HEK293 (cell line): ENCODE data around the gene TRPV2.

ENCODE experiments used
- CTCF ChIA-PET: fragments of 350-600 bp; formaldehyde crosslinking; extraction: SDS; loops from one replicate; lab custom pipeline; 2021; ENCODE audit warnings: antibody characterized with exemption; lab: Yijun Ruan, JAX
- POLR2A ChIA-PET: fragments of 300-600 bp; formaldehyde crosslinking; extraction: SDS; loops from one replicate; lab custom pipeline; 2020; ENCODE audit warnings: antibody characterized with exemption, inconsistent platforms; lab: Yijun Ruan, JAX
- H3K27ac ChIP-seq: fragments of 200-500 bp; sonication (Bioruptor generic); 2 replicates; pipeline ENCODE4 v1.5.1; 2014; ENCODE audit warnings: low read depth, low read length, control low read depth, inconsistent platforms; ENCODE audit errors: extremely low read depth
- H3K36me3 ChIP-seq, 2 experiments: fragments of 200-500 bp in 1 of 2; sonication (Bioruptor generic) in 1 of 2; 1 replicate in 1 of 2; 2 replicates in 1 of 2; pipeline ENCODE4 v1.5.1; 2014 to 2017; ENCODE audit warnings: inconsistent platforms in 2 of 2, low read length in 2 of 2; ENCODE audit not compliant: control insufficient read depth in 2 of 2, insufficient read depth in 1 of 2
- H3K4me1 ChIP-seq: fragments of 200-500 bp; sonication (Bioruptor generic); 2 replicates; pipeline ENCODE4 v1.5.1; 2014; ENCODE audit warnings: mild to moderate bottlenecking, low read length, inconsistent platforms; ENCODE audit not compliant: control insufficient read depth, insufficient read depth
- H3K4me3 ChIP-seq: 2 replicates; pipeline ENCODE4 v1.5.1; 2011; ENCODE audit warnings: low read depth, mild to moderate bottlenecking, control low read depth, low read length, moderate library complexity
- H3K9me3 ChIP-seq: fragments of 200-500 bp; sonication (Bioruptor generic); 2 replicates; pipeline ENCODE4 v1.5.1; 2014; ENCODE audit warnings: low read depth, low read length, inconsistent platforms; ENCODE audit not compliant: control insufficient read depth, insufficient read depth
- EGR2 ChIP-seq: fragments of 450-650 bp; formaldehyde crosslinking; IDR thresholded peaks from 2 replicates; pipeline ENCODE4 v1.5.1; 2016; ENCODE audit warnings: low read depth, missing biosample characterization, missing genetic modification characterization
- GLIS2 ChIP-seq: fragments of 450-650 bp; formaldehyde crosslinking; IDR thresholded peaks from 2 replicates; pipeline ENCODE4 v1.5.1; 2016; ENCODE audit warnings: missing biosample characterization, missing genetic modification characterization
- IKZF3 ChIP-seq: fragments of 450-650 bp; IDR thresholded peaks from 2 replicates; pipeline ENCODE4 v1.5.0; 2018; ENCODE audit warnings: missing biosample characterization, mild to moderate bottlenecking, missing genetic modification characterization, moderate library complexity
- KLF10 ChIP-seq: fragments of 450-650 bp; IDR thresholded peaks from 2 replicates; pipeline ENCODE4 v1.5.1; 2018; ENCODE audit warnings: missing biosample characterization, mild to moderate bottlenecking, missing genetic modification characterization
- KLF9 ChIP-seq: fragments of 450-650 bp; formaldehyde crosslinking; IDR thresholded peaks from 2 replicates; pipeline ENCODE4 v1.5.1; 2016; ENCODE audit warnings: missing biosample characterization, missing genetic modification characterization, low read depth
- SALL2 ChIP-seq: fragments of 450-650 bp; formaldehyde crosslinking; IDR thresholded peaks from 2 replicates; pipeline ENCODE4 v1.5.0; 2017; ENCODE audit warnings: missing biosample characterization, mild to moderate bottlenecking, missing genetic modification characterization, borderline replicate concordance
- ZBTB7A ChIP-seq: fragments of 450-650 bp; formaldehyde crosslinking; IDR thresholded peaks from 2 replicates; pipeline ENCODE4 v1.5.1; 2016; ENCODE audit warnings: low read depth, missing biosample characterization, missing genetic modification characterization
- ZFHX2 ChIP-seq: fragments of 450-650 bp; formaldehyde crosslinking; conservative IDR thresholded peaks from 2 replicates; pipeline ENCODE4 v1.5.1; 2016; ENCODE audit warnings: missing biosample characterization, missing genetic modification characterization
- ZFP69B ChIP-seq: fragments of 450-650 bp; formaldehyde crosslinking; IDR thresholded peaks from 2 replicates; pipeline ENCODE4 v1.5.1; 2016; ENCODE audit warnings: missing biosample characterization, missing genetic modification characterization
- ZIC2 ChIP-seq: fragments of 450-650 bp; formaldehyde crosslinking; IDR thresholded peaks from 2 replicates; pipeline ENCODE4 v1.5.1; 2016; ENCODE audit warnings: missing biosample characterization, missing genetic modification characterization
- ZNF132 ChIP-seq: fragments of 450-650 bp; formaldehyde crosslinking; IDR thresholded peaks from 2 replicates; pipeline ENCODE4 v1.5.1; 2017; ENCODE audit warnings: missing biosample characterization, missing genetic modification characterization, borderline replicate concordance
- ZNF16 ChIP-seq: fragments of 450-650 bp; formaldehyde crosslinking; IDR thresholded peaks from 2 replicates; pipeline ENCODE4 v1.5.1; 2016; ENCODE audit warnings: low read depth, missing biosample characterization, missing genetic modification characterization
- ZNF169 ChIP-seq: fragments of 450-650 bp; formaldehyde crosslinking; IDR thresholded peaks from 2 replicates; pipeline ENCODE4 v1.5.1; 2016; ENCODE audit warnings: missing biosample characterization, missing genetic modification characterization
- ZNF211 ChIP-seq: fragments of 450-650 bp; formaldehyde crosslinking; IDR thresholded peaks from 2 replicates; pipeline ENCODE4 v1.5.1; 2016; ENCODE audit warnings: low read depth, missing biosample characterization, missing genetic modification characterization
- ZNF266 ChIP-seq: fragments of 450-650 bp; formaldehyde crosslinking; IDR thresholded peaks from 2 replicates; pipeline ENCODE4 v1.5.1; 2016; ENCODE audit warnings: missing biosample characterization, missing genetic modification characterization, low read depth
- ZNF426 ChIP-seq: fragments of 450-650 bp; formaldehyde crosslinking; IDR thresholded peaks from 2 replicates; pipeline ENCODE4 v1.5.1; 2017; ENCODE audit warnings: missing biosample characterization, missing genetic modification characterization, mild to moderate bottlenecking, inconsistent platforms, moderate library complexity
- ZNF521 ChIP-seq: fragments of 450-650 bp; formaldehyde crosslinking; IDR thresholded peaks from 2 replicates; pipeline ENCODE4 v1.5.1; 2017; ENCODE audit warnings: missing biosample characterization, mild to moderate bottlenecking, missing genetic modification characterization
- ZNF544 ChIP-seq: fragments of 450-650 bp; formaldehyde crosslinking; IDR thresholded peaks from 2 replicates; pipeline ENCODE4 v1.5.0; 2017; ENCODE audit warnings: missing biosample characterization, missing genetic modification characterization
- ZNF555 ChIP-seq: fragments of 450-650 bp; formaldehyde crosslinking; conservative IDR thresholded peaks from 2 replicates; pipeline ENCODE4 v1.5.1; 2017; ENCODE audit warnings: missing biosample characterization, mild to moderate bottlenecking, missing genetic modification characterization, inconsistent platforms
- ZNF558 ChIP-seq: fragments of 450-650 bp; formaldehyde crosslinking; IDR thresholded peaks from 2 replicates; pipeline ENCODE4 v1.5.1; 2016; ENCODE audit warnings: missing biosample characterization, missing genetic modification characterization
- ZNF561 ChIP-seq: fragments of 450-650 bp; IDR thresholded peaks from 2 replicates; pipeline ENCODE4 v1.5.1; 2018; ENCODE audit warnings: missing biosample characterization, missing genetic modification characterization, borderline replicate concordance
- ZNF677 ChIP-seq: fragments of 450-650 bp; IDR thresholded peaks from 2 replicates; pipeline ENCODE4 v1.5.0; 2018; ENCODE audit warnings: missing biosample characterization, mild to moderate bottlenecking, missing genetic modification characterization, moderate library complexity
- ZNF785 ChIP-seq: fragments of 450-650 bp; formaldehyde crosslinking; IDR thresholded peaks from 2 replicates; pipeline ENCODE4 v1.5.1; 2016; ENCODE audit warnings: missing biosample characterization, missing genetic modification characterization
- ZNF837 ChIP-seq: fragments of 450-650 bp; formaldehyde crosslinking; IDR thresholded peaks from 2 replicates; pipeline ENCODE4 v1.5.1; 2016; ENCODE audit warnings: missing biosample characterization, missing genetic modification characterization
- TF ChIP-seq, protein P1 (sequence below): fragments of 450-650 bp; formaldehyde crosslinking; IDR thresholded peaks from 2 replicates; pipeline ENCODE4 v1.5.1; 2016; ENCODE audit warnings: missing biosample characterization, missing genetic modification characterization
- TF ChIP-seq, protein P2 (sequence below): fragments of 450-650 bp; formaldehyde crosslinking; IDR thresholded peaks from 2 replicates; pipeline ENCODE4 v1.5.1; 2016; ENCODE audit warnings: missing biosample characterization, missing genetic modification characterization
- TF ChIP-seq, protein P3 (sequence below): fragments of 450-650 bp; formaldehyde crosslinking; IDR thresholded peaks from 2 replicates; pipeline ENCODE4 v1.5.1; 2016; ENCODE audit warnings: missing biosample characterization, missing genetic modification characterization

TRPV2 gene

DNA sequence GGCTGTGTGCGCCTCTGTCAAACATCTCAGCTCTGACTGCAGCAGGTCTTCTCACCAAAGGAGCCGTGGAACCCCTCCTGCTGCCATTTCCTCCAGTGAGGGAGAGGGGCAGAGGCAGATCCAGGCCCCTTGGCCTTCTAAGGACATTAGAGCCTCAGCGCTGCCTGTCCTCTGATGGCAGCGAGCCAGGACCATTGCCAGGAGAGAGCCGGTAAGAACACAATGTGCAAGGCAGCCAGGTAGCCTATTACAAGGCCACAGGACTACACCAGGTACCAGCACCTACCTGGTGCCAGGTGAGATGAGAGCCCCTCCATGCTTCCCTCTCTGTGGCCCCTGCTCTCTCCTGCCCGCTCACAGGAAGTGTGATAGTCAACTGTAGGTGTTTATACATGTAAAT is 65.6 kb downstream of the TRPV2 start:
- H3K9me3 ChIP-seq: no peaks in the 10 kb centered on the region
- ChIA-PET CTCF (interaction anchor here (0.6 to 2.4 kb wide), 3 partner anchors 28 to 78 kb away, joined by 5 to 10 read pairs (median 7); no protein-coding TSS in a partner anchor), POLR2A (no interaction called here)
- H3K4me1 ChIP-seq: no peaks in the 10 kb centered on the region
- no peaks in the 10 kb centered on the region for H3K36me3 ChIP-seq
- H3K4me3 ChIP-seq: no peak overlapping the region
- no peak overlapping the region for H3K27ac ChIP-seq
- TF ChIP-seq ZNF677 (tag by site-specific recombination) (no peak), ZNF169 (tag by site-specific recombination) (no peak), ZBTB7A (no peak), ZNF785 (no peak), ZFP69B (tag by site-specific recombination) (no peak), ZIC2 (tag by site-specific recombination) (no peak), SALL2 (tag by site-specific recombination) (no peak), ZNF544 (no peak), ZNF521 (tag by site-specific recombination) (no peak), ZNF132 (tag by site-specific recombination) (no peak), KLF9 (no peak), ZNF555 (no peak), ZNF426 (tag by site-specific recombination) (no peak), ZNF561 (no peak), ZNF837 (tag by site-specific recombination) (no peak), ZNF266 (tag by site-specific recombination) (no peak), KLF10 (no peak)
- TF ChIP-seq, protein P1, sequence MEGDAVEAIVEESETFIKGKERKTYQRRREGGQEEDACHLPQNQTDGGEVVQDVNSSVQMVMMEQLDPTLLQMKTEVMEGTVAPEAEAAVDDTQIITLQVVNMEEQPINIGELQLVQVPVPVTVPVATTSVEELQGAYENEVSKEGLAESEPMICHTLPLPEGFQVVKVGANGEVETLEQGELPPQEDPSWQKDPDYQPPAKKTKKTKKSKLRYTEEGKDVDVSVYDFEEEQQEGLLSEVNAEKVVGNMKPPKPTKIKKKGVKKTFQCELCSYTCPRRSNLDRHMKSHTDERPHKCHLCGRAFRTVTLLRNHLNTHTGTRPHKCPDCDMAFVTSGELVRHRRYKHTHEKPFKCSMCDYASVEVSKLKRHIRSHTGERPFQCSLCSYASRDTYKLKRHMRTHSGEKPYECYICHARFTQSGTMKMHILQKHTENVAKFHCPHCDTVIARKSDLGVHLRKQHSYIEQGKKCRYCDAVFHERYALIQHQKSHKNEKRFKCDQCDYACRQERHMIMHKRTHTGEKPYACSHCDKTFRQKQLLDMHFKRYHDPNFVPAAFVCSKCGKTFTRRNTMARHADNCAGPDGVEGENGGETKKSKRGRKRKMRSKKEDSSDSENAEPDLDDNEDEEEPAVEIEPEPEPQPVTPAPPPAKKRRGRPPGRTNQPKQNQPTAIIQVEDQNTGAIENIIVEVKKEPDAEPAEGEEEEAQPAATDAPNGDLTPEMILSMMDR (tag by site-specific recombination): no peak
- TF ChIP-seq, protein P2, sequence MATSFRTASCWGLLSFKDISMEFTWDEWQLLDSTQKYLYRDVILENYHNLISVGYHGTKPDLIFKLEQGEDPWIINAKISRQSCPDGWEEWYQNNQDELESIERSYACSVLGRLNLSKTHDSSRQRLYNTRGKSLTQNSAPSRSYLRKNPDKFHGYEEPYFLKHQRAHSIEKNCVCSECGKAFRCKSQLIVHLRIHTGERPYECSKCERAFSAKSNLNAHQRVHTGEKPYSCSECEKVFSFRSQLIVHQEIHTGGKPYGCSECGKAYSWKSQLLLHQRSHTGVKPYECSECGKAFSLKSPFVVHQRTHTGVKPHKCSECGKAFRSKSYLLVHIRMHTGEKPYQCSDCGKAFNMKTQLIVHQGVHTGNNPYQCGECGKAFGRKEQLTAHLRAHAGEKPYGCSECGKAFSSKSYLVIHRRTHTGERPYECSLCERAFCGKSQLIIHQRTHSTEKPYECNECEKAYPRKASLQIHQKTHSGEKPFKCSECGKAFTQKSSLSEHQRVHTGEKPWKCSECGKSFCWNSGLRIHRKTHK: no peak

DNA sequence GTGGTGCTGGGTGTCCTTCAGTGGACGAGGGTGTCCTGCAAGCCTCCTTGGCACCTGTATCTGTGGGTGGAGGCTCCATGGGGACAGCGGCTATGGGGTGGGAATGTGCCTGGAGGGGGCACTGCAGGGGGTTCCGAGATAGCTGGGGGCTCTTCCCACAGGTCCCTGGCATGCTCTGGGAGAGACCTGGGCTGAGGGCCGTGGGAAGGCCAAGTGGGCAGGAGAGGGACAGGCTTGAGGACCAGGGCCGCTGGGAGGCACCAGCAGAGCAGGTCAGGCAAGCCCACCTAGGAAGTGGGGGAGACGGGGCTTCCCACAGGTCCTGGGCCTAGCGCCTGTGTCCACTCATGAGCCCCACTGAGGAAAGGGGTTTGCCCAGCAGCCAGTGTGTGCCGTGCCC is 66.9 kb downstream of the TRPV2 start:
- H3K4me3 ChIP-seq: no peak overlapping the region
- peaks cover 6% of the 10 kb centered on the region for H3K4me1 ChIP-seq
- H3K27ac ChIP-seq: no peak overlapping the region
- ChIA-PET POLR2A (no interaction called here), CTCF (interaction anchor here (0.7 to 2.4 kb wide), 2 partner anchors 29 to 180 kb away, joined by 4 to 10 read pairs; no protein-coding TSS in a partner anchor)
- H3K9me3 ChIP-seq: no peaks in the 10 kb centered on the region
- no peaks in the 10 kb centered on the region for H3K36me3 ChIP-seq
- TF ChIP-seq GLIS2 (peak; percentile 50; the same call in 1 of the 2 replicates), EGR2 (peak; percentile 37; the same call in 1 of the 2 replicates), ZNF211 (tag by site-specific recombination) (no peak), ZNF16 (no peak), KLF9 (no peak), ZIC2 (tag by site-specific recombination) (peak; percentile 45; the same call in 1 of the 2 replicates), ZNF558 (tag by site-specific recombination) (no peak), IKZF3 (no peak), ZFHX2 (0 out of 2 replicates have a peak, but pooled peaks have one; percentile 14)
- TF ChIP-seq, protein P3, sequence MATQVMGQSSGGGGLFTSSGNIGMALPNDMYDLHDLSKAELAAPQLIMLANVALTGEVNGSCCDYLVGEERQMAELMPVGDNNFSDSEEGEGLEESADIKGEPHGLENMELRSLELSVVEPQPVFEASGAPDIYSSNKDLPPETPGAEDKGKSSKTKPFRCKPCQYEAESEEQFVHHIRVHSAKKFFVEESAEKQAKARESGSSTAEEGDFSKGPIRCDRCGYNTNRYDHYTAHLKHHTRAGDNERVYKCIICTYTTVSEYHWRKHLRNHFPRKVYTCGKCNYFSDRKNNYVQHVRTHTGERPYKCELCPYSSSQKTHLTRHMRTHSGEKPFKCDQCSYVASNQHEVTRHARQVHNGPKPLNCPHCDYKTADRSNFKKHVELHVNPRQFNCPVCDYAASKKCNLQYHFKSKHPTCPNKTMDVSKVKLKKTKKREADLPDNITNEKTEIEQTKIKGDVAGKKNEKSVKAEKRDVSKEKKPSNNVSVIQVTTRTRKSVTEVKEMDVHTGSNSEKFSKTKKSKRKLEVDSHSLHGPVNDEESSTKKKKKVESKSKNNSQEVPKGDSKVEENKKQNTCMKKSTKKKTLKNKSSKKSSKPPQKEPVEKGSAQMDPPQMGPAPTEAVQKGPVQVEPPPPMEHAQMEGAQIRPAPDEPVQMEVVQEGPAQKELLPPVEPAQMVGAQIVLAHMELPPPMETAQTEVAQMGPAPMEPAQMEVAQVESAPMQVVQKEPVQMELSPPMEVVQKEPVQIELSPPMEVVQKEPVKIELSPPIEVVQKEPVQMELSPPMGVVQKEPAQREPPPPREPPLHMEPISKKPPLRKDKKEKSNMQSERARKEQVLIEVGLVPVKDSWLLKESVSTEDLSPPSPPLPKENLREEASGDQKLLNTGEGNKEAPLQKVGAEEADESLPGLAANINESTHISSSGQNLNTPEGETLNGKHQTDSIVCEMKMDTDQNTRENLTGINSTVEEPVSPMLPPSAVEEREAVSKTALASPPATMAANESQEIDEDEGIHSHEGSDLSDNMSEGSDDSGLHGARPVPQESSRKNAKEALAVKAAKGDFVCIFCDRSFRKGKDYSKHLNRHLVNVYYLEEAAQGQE (tag by site-specific recombination): no peak
